ENCODE measurements around the gene TUBA4B.

TUBA4B gene

GRCh38 chr2:219289195-219289536, 36.1 kb downstream of the TUBA4B start:
- no peak for TF ChIP-seq CTCF (IDR thresholded peaks at IDR 0.05; ENCODE audit: low read depth, low read length, missing control alignments)
- no peak for DNase-seq (ENCODE audit: low read depth)
- no peak overlapping the region for H3K4me3 ChIP-seq (ENCODE audit: low read depth, low read length)

GRCh38 chr2:219289537-219290361, 36.7 kb downstream of the TUBA4B start:
- DNase-seq (ENCODE audit: low read depth), result no peak
- TF ChIP-seq CTCF (IDR thresholded peaks at IDR 0.05; ENCODE audit: low read depth, low read length, missing control alignments), result no peak
- H3K4me3 ChIP-seq (ENCODE audit: low read depth, low read length), result no peak overlapping the region

GRCh38 chr2:219290381-219291171, 37.5 kb downstream of the TUBA4B start:
- H3K4me3 ChIP-seq (ENCODE audit: low read depth, low read length), result no peak overlapping the region
- no peak for TF ChIP-seq CTCF (IDR thresholded peaks at IDR 0.05; ENCODE audit: low read depth, low read length, missing control alignments)
- DNase-seq (ENCODE audit: low read depth), result no peak

GRCh38 chr2:219291394-219291793, 38.4 kb downstream of the TUBA4B start:
- no peak overlapping the region for H3K4me3 ChIP-seq (ENCODE audit: low read depth, low read length)
- no peak for DNase-seq (ENCODE audit: low read depth)
- TF ChIP-seq CTCF (IDR thresholded peaks at IDR 0.05; ENCODE audit: low read depth, low read length, missing control alignments), result no peak

GRCh38 chr2:219291910-219292490, 39.0 kb downstream of the TUBA4B start:
- no peak for DNase-seq (ENCODE audit: low read depth)
- H3K4me3 ChIP-seq (ENCODE audit: low read depth, low read length), result no peak overlapping the region
- no peak for TF ChIP-seq CTCF (IDR thresholded peaks at IDR 0.05; ENCODE audit: low read depth, low read length, missing control alignments)

- TF ChIP-seq CTCF (IDR thresholded peaks at IDR 0.05; ENCODE audit: low read depth, low read length, missing control alignments), result no peak
- DNase-seq (ENCODE audit: low read depth), result no peak
- no peak overlapping the region for H3K4me3 ChIP-seq (ENCODE audit: low read depth, low read length)
Measured at GRCh38 chr2:219292616-219293015, 39.6 kb downstream of the TUBA4B start.
